Heart right ventricle (tissue), 16 donors: ENCODE results near the gene YY1. TPM values are rescaled to one million over a fixed set of nuclear protein-coding genes. Genes with fewer than 3 reads are reported as not detected.
A peak's percentile ranks its signal among the peaks of the same experiment; 100 is the strongest.

Source experiments
- ATAC-seq, 8 donors: fragments of 200-7000 bp; cut with Tn5 transposase; one replicate each; pipeline ENCODE4 v1.9.1; 2020; ENCODE audit warnings: mild to moderate bottlenecking in 8 of 8, moderate library complexity in 8 of 8, moderate number of reproducible peaks in 1 of 8
- DNase-seq, 2 donors: peaks; one replicate each; pipeline ENCODE4 v3.0.0-alpha.2; 2020
- H3K27ac ChIP-seq, 10 donors: fragments of 200-600 bp; sonication (generic) in 2 of 10; one replicate each; pipeline versions ENCODE4 v1.5.0 to v1.8.0; 2020 to 2022; ENCODE audit warnings: mild to moderate bottlenecking in 3 of 10
- H3K27me3 ChIP-seq, 7 donors: fragments of 200-600 bp; one replicate each; pipeline ENCODE4 v1.8.0; 2021 to 2022; ENCODE audit warnings: mild to moderate bottlenecking in 2 of 7
- H3K36me3 ChIP-seq, 9 donors: fragments of 200-600 bp; sonication (generic) in 1 of 9; one replicate each; pipeline versions ENCODE4 v1.5.0 to v1.8.0; 2020 to 2022; ENCODE audit warnings: mild to moderate bottlenecking in 2 of 9
- H3K4me1 ChIP-seq, 9 donors: fragments of 200-600 bp; sonication (generic) in 1 of 9; one replicate each; pipeline versions ENCODE4 v1.5.0 to v1.8.0; 2020 to 2022; ENCODE audit warnings: mild to moderate bottlenecking in 4 of 9
- H3K4me3 ChIP-seq, 10 donors: fragments of 200-600 bp; sonication (generic) in 2 of 10; one replicate each; pipeline versions ENCODE4 v1.5.0 to v1.8.0; 2020 to 2022; ENCODE audit warnings: mild to moderate bottlenecking in 7 of 10, moderate library complexity in 2 of 10
- H3K9me3 ChIP-seq, 11 donors: fragments of 200-600 bp in 10 of 11; sonication (generic) in 2 of 11; one replicate each; pipeline versions ENCODE4 v1.5.0 to v1.8.0; 2013 to 2022; ENCODE audit warnings: mild to moderate bottlenecking in 2 of 11, control low read depth in 1 of 11, moderate library complexity in 1 of 11
- CTCF ChIP-seq, 9 donors: fragments of 200-600 bp; sonication (generic) in 2 of 9; IDR thresholded peaks; one replicate each; pipeline versions ENCODE4 v1.5.0 to v1.8.0; 2021 to 2022; ENCODE audit warnings: antibody characterized with exemption in 9 of 9, mild to moderate bottlenecking in 5 of 9, moderate library complexity in 1 of 9
- WGBS, 2 donors: extraction: QIAGEN DNeasy Blood & Tissue Kit; methylation state at CpG; one replicate each; pipeline ENCODE4 v1.1.7; 2013; ENCODE audit warnings: inconsistent platforms in 1 of 2; 5-methylcytosine and 5-hydroxymethylcytosine counted together
- intact Hi-C, 10 donors: fragments of 100-400 bp; cut with DNase I; formaldehyde crosslinking; loops; one replicate each; pipeline versions ENCODE4 v1.11.1 to v1.14.2; 2022
- polyA plus RNA-seq, 2 donors: library from polyadenylated mRNA; stranded (reverse); fragments of 200-250 nt; gene quantifications; one replicate each; pipeline ENCODE4 v1.2.3, GENCODE V29; 2013
- total RNA-seq, 10 donors: library from RNA; stranded (reverse); fragmentation: NEBNext Ultra II Directional in 3 of 10; extraction: Animal tissue kit (Norgen Biotek cat#: 25700) in 3 of 10; gene quantifications; one replicate each; pipeline versions ENCODE4 v1.2.1 to v1.2.4, GENCODE V29; 2021 to 2023
- donor health status: Arrhythmogenic right ventricular cardiomyopathy.
- donor health status: ischemic (EF 13 %, LVEDD 7.1; RV severe dilation, severe dysfunction).
- donor health status: healthy with polysubstance abuse.
- donor health status: DM: no; HTN: yes; CAD: no.
- donor health status: DM: no; HTN: no; CAD: no.
- donor health status: ischemic (EF 25% LVEDD 6.9; RV normal size, moderate dysfunction).
- donor health status: ischemic (EF 25% LVEDD 5.7; RV mildly dilated, moderate dysfunction).
- donor health status: healthy.
- donor health status: DM: yes; HTN: yes; CAD: no.
- donor health status: Ischemic cardiomyopathy.
- donor health status: ischemic (EF 35%, LVEDD 5.7; RV mildly dilated, moderate dysfunction).
- donor health status: nonischemic (EF 11% LVEDD 7.7; RV severe dilation, severe dysfunction).
- donor health status: DM: yes; HTN: yes; CAD: no.
- donor health status: PGD.
- donor health status: ischemic (EF 29% LVEDD 5.4; RV normal size, mild dysfunction).
- donor health status: nonischemic (EF 23%, LVEDD 6.1; RV moderate dilation, normal function).

Gene YY1
- total and polyA plus RNA-seq, 12 donors: 17.6 to 58.3 (median 47.9) TPM

GRCh38 chr14:100313464-100314230 is 74.7 kb downstream of the YY1 start:
- H3K9me3 ChIP-seq: no peaks in the 10 kb centered on the region
- TF ChIP-seq CTCF (IDR thresholded peaks at IDR 0.05): no peak
- H3K27ac ChIP-seq: no peak overlapping the region
- intact Hi-C loops: no loop called here
- H3K27me3 ChIP-seq: no peaks in the 10 kb centered on the region
- DNase-seq (no peak), ATAC-seq (no peak)
- no peaks in the 10 kb centered on the region for H3K36me3 ChIP-seq
- peaks cover 0 to 39% (median 28%) of the 10 kb centered on the region in 9 donors for H3K4me1 ChIP-seq
- H3K4me3 ChIP-seq: no peak overlapping the region
- 79 to 82% methylated on average over 26 of the region's 26 CpGs for WGBS, 2 donors

- intact Hi-C loops: no loop called here
- H3K27ac ChIP-seq: no peak overlapping the region
- DNase-seq: no peak
- no peak for ATAC-seq
- WGBS, 2 donors: 92 to 94% methylated on average over 6 of the region's 6 CpGs
- H3K4me1 ChIP-seq: peaks cover 0 to 30% (median 20%) of the 10 kb centered on the region in 9 donors
- H3K36me3 ChIP-seq: no peaks in the 10 kb centered on the region
- no peak for TF ChIP-seq CTCF (IDR thresholded peaks at IDR 0.05)
- H3K27me3 ChIP-seq: no peaks in the 10 kb centered on the region
- no peak overlapping the region for H3K4me3 ChIP-seq
- H3K9me3 ChIP-seq: no peaks in the 10 kb centered on the region
Observed at GRCh38 chr14:100314724-100315123, 75.8 kb downstream of the YY1 start.

GRCh38 chr14:100317389-100317788 is 78.4 kb downstream of the YY1 start:
- intact Hi-C loops: no loop called here
- no peaks in the 10 kb centered on the region for H3K27me3 ChIP-seq
- H3K36me3 ChIP-seq: no peaks in the 10 kb centered on the region
- ATAC-seq (no peak), DNase-seq (no peak)
- peak overlapping the region in 5 of 10 donors; percentile 42 to 62 (median 54) for H3K27ac ChIP-seq
- no peaks in the 10 kb centered on the region for H3K9me3 ChIP-seq
- H3K4me1 ChIP-seq: peaks cover 0 to 29% (median 17%) of the 10 kb centered on the region in 9 donors
- H3K4me3 ChIP-seq: peak overlapping the region in 3 of 10 donors; percentile 48 to 53 (median 52)
- no peak for TF ChIP-seq CTCF (IDR thresholded peaks at IDR 0.05)
- WGBS, 2 donors: 90 to 93% methylated on average over 6 of the region's 6 CpGs

- no peaks in the 10 kb centered on the region for H3K9me3 ChIP-seq
- H3K36me3 ChIP-seq: no peaks in the 10 kb centered on the region
- peak; percentile 72 to 95 (median 90) for TF ChIP-seq CTCF (IDR thresholded peaks at IDR 0.05)
- peak overlapping the region in 7 of 10 donors; percentile 34 to 62 (median 52) for H3K27ac ChIP-seq
- intact Hi-C loops: no loop called here
- peak; percentile 76 to 83 for DNase-seq
- peak overlapping the region in 9 of 10 donors; percentile 4 to 53 (median 45) for H3K4me3 ChIP-seq
- peak; percentile 86 to 93 (median 91) for ATAC-seq
- WGBS, 2 donors: 27 to 30% methylated on average over 40 of the region's 40 CpGs
- H3K4me1 ChIP-seq: peaks cover 0 to 22% (median 12%) of the 10 kb centered on the region in 9 donors
- H3K27me3 ChIP-seq: no peaks in the 10 kb centered on the region
Observed at GRCh38 chr14:100317912-100318808, 79.2 kb downstream of the YY1 start.
